Sciatic nerve (tissue), 1 donor: ENCODE data around the gene SLC37A1. TPM values are rescaled to one million over a fixed set of nuclear protein-coding genes. Genes with fewer than 3 reads are reported as not detected.

Experiments used
- total RNA-seq: library from RNA; stranded (reverse); fragmentation: NEBNext Ultra II Directional; extraction: Animal tissue kit (Norgen Biotek cat#: 25700); gene quantifications from one replicate; pipeline ENCODE4 v1.2.1, GENCODE V29; 2021
- donor health status: DM: no; HTN: no; CAD: no.

SLC37A1 gene
- total RNA-seq, 1 donor from 2014 or later = 7.4 TPM

Other genes with a start within 250 kb of the SLC37A1 start
- 6.1 TPM for gene TFF3, start 198.4 kb upstream of the SLC37A1 start, total RNA-seq
- not detected for gene TFF2, start 162.9 kb upstream of the SLC37A1 start, total RNA-seq
- gene TFF1, start 147.3 kb upstream of the SLC37A1 start, total RNA-seq = not detected
- gene TMPRSS3, start 117.8 kb upstream of the SLC37A1 start, total RNA-seq = not detected
- 0.71 TPM for gene UBASH3A, start 110.0 kb upstream of the SLC37A1 start, total RNA-seq
- 0.58 TPM for gene RSPH1, start 17.6 kb upstream of the SLC37A1 start, total RNA-seq
- gene PDE9A, start 139.8 kb downstream of the SLC37A1 start, total RNA-seq = 32.6 TPM